Mesothelial cell of epicardium (in vitro differentiated cells): ENCODE results near the gene RAB39A. TPM values are rescaled to one million over a fixed set of nuclear protein-coding genes. Genes with fewer than 3 reads are reported as not detected.

ENCODE experiments used
- DNase-seq, 2 experiments: peaks; one replicate each; pipeline ENCODE4 v3.0.0; 2021; ENCODE audit warnings: low spot score in 2 of 2; ENCODE audit not compliant: unreplicated experiment in 2 of 2
- H3K27ac Mint-ChIP-seq: 2 replicates; pipeline ENCODE4 v1.8.0; 2021; ENCODE audit warnings: mixed read lengths
- H3K27me3 Mint-ChIP-seq: 2 replicates; pipeline ENCODE4 v1.8.0; 2021; ENCODE audit warnings: low read depth, mixed read lengths
- H3K36me3 Mint-ChIP-seq: 2 replicates; pipeline ENCODE4 v1.8.0; 2021; ENCODE audit warnings: mixed read lengths
- H3K4me1 Mint-ChIP-seq: 2 replicates; pipeline ENCODE4 v1.8.0; 2021; ENCODE audit warnings: mixed read lengths
- H3K4me3 Mint-ChIP-seq: 2 replicates; pipeline ENCODE4 v1.8.0; 2021; ENCODE audit warnings: mild to moderate bottlenecking, moderate library complexity, mixed read lengths
- H3K9me3 Mint-ChIP-seq: 2 replicates; pipeline ENCODE4 v1.8.0; 2021; ENCODE audit warnings: mixed read lengths
- CTCF ChIP-seq: fragments of 200-600 bp; sonication (generic); IDR thresholded peaks from one replicate; pipeline ENCODE4 v1.5.0; 2021; ENCODE audit warnings: antibody characterized with exemption; ENCODE audit not compliant: unreplicated experiment
- total RNA-seq: library from RNA; stranded (reverse); gene quantifications from 3 replicates; pipeline ENCODE4 v1.2.1, GENCODE V29; 2021

RAB39A gene
- total RNA-seq, 1 donor from 2014 or later: 0.36 TPM

- Mint-ChIP-seq H3K4me3 (no peak overlapping the region), H3K9me3 (no peaks in the 10 kb centered on the region), H3K27me3 (no peaks in the 10 kb centered on the region), H3K36me3 (no peaks in the 10 kb centered on the region), H3K4me1 (peaks cover 15% of the 10 kb centered on the region), H3K27ac (no peak overlapping the region)
- no peak for DNase-seq
- TF ChIP-seq CTCF: no peak
Measured at GRCh38 chr11:107963091-107963490, 34.8 kb downstream of the RAB39A start.

GRCh38 chr11:107969219-107969618 is 41.0 kb downstream of the RAB39A start:
- no peak for TF ChIP-seq CTCF
- Mint-ChIP-seq H3K4me3 (no peak overlapping the region), H3K9me3 (no peaks in the 10 kb centered on the region), H3K4me1 (no peaks in the 10 kb centered on the region), H3K27ac (no peak overlapping the region), H3K36me3 (no peaks in the 10 kb centered on the region), H3K27me3 (no peaks in the 10 kb centered on the region)
- no peak for DNase-seq

- Mint-ChIP-seq H3K9me3 (no peaks in the 10 kb centered on the region), H3K27ac (no peak overlapping the region), H3K36me3 (no peaks in the 10 kb centered on the region), H3K4me1 (no peaks in the 10 kb centered on the region), H3K4me3 (no peak overlapping the region), H3K27me3 (no peaks in the 10 kb centered on the region)
- TF ChIP-seq CTCF: no peak
- DNase-seq: no peak
Measured at GRCh38 chr11:107970049-107970448, 41.8 kb downstream of the RAB39A start.

GRCh38 chr11:107973641-107974040 is 45.4 kb downstream of the RAB39A start:
- no peaks in the 10 kb centered on the region for H3K9me3 Mint-ChIP-seq
- TF ChIP-seq CTCF: no peak
- no peaks in the 10 kb centered on the region for H3K4me1 Mint-ChIP-seq
- no peak overlapping the region for H3K4me3 Mint-ChIP-seq
- no peaks in the 10 kb centered on the region for H3K27me3 Mint-ChIP-seq
- no peak overlapping the region for H3K27ac Mint-ChIP-seq
- H3K36me3 Mint-ChIP-seq: no peaks in the 10 kb centered on the region
- no peak for DNase-seq

GRCh38 chr11:107988397-107989158 is 60.3 kb downstream of the RAB39A start:
- no peak overlapping the region for H3K27ac Mint-ChIP-seq
- no peak overlapping the region for H3K4me3 Mint-ChIP-seq
- no peaks in the 10 kb centered on the region for H3K27me3 Mint-ChIP-seq
- no peak for DNase-seq
- no peaks in the 10 kb centered on the region for H3K4me1 Mint-ChIP-seq
- TF ChIP-seq CTCF: no peak
- H3K36me3 Mint-ChIP-seq: no peaks in the 10 kb centered on the region
- H3K9me3 Mint-ChIP-seq: peaks cover 6% of the 10 kb centered on the region
